Fibroblast of gingiva (primary cell): ENCODE measurements around the gene SMAD4.
A peak's percentile ranks its signal among the peaks of the same experiment; 100 is the strongest.

ENCODE experiments used
- DNase-seq: peaks from one replicate; pipeline ENCODE4 v3.0.0-alpha.2; 2011; ENCODE audit warnings: low read depth

The SMAD4 gene

DNA sequence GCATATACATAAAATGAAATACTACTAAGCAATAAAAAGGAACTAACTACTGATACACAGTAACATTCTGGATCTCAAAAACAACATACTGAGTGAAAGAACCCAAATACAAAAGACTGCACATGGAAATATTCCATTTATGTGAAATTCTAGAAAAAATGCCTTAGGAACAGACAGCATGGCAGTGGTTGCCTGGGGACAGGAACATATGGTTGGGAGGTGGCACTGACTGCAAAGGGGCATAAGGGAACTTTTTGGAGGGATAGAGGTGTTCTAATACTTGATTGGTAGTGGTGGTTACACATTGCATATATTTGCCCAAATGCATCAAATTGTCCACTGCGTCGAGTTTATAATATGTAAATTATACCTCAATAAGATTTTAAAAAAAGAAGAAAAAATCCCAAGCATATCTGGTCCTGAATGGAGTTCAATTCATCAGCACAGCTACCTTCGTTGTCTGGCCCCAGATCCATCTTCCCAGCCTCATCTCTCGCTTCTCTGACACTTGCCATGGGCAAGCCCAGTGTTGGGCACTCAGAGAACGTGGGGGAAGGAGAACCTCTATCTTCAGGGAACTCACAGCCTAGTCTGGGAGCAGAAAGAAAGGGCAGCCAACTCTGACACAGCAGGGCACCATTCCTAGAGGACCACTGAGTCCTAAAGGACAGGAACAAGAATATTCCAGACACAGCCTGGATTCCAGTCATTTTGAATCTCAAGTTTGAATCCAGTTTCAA lies 8.6 kb upstream of the SMAD4 start:
- no peak for DNase-seq

DNA sequence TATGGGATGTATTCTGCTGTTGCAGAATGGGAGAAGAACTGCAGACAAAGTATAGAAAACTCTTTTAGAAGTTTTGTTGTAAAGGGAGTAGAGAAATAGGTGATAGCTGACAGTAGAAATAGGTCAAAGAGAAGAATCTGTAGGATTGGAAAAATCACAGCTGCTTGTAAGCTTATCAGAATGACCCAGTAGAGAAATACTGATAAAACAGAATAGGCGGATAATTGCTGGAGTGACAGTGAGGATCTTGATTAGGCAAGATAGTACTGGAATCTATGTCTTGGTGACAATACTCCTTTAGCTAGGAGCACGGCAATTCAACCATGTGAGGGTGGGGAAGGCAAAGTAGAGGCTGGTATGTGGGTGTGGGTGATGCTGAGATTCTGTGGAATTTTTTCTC lies 4.5 kb upstream of the SMAD4 start:
- DNase-seq, result no peak

DNA sequence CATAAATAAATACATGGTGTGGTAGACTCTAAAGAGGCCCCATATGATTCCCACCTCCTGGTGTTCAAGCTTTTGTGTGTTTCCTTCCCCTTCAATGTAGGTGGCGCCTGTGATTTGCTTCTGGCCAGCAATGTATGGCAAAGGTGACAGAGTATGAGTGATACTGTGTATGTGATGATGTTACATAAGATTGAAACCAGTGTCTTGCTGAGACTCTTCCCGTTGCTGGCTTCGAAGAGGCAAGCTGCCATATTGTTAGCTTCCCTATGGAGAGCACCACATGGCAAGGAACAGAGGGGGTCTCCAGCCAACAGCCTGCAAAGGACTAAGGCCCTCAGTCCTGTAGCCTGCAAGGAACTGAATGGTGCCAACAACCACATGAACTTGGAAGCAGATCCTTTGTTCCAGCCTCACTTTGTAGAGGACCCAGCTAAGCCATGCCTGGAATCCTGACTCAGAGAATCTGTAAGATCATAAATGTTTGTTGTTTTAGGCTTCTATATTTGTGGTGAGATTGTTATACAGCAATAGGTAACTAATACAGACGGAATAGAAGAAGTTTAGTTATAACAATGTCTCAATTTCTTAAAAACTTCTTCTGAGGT lies 1.7 kb upstream of the SMAD4 start:
- DNase-seq, result peak; percentile 26

DNA sequence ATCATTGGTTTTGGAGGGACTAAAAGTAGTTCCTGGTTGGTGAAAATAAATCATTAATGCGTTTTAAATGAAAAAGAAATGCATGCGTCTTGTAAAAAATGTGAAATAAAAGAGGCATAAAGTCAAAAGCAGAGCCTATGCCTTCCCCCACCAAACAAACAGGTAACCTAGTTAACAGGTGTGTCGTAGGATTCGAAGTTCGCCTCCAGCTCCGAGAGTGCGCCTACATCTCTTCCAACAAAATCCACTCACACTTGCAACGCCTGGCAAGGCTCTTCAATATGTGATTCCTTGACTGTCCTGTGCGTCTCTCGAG lies 677 bp upstream of the SMAD4 start:
- no peak for DNase-seq

DNA sequence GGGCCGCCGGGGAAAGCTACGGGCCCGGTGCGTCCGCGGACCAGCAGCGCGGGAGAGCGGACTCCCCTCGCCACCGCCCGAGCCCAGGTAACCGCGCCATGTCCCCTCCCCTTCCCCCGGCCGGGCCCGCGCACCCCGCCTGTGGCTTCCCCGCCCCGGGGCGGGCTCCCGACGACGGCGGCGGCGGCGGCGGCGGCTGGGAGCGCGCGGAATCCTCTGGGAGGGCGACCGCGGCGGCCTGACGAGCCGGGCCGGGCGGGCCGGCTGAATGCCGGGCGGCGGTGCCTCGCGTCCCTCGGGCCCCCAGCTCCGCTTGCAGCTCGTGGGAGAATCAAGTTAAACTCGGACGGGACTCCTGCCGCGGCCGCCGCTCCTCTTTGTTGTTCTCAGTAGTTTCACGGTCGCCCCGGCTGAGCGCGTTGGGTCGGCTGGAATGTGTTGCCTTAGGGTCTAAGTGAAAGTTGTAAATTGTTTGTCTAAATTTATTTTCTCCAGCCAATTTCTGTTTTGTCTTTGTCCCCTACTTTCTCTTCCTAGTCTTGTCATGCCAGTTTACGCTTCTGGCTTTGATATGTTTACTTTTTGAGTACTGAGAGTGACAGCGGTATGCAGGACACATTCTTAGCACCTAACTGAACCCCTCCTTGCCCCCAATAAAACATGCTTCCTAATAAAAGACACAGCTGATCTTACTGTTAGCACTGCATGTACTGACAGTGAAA lies 685 bp downstream of the SMAD4 start:
- DNase-seq, result peak; percentile 53

DNA sequence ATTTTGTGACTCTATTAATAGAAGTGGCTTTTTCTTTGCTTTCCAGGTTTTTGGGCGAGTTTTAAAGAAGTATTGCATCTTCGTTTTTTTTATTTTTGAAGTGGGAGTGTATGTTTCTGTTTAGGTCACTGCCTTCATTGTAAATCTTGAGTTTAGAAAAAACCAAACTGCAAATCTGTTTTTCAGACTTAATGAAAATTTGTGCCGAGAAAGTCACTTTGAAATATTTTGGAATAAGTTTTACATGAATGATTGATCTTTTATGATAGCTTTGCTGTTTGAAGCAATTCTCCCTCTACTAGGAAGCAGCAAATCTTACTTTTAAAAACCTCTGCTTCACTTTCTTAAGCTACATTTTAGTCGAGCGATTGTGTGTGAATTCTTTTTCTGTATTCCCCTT lies 2.2 kb downstream of the SMAD4 start:
- no peak for DNase-seq

DNA sequence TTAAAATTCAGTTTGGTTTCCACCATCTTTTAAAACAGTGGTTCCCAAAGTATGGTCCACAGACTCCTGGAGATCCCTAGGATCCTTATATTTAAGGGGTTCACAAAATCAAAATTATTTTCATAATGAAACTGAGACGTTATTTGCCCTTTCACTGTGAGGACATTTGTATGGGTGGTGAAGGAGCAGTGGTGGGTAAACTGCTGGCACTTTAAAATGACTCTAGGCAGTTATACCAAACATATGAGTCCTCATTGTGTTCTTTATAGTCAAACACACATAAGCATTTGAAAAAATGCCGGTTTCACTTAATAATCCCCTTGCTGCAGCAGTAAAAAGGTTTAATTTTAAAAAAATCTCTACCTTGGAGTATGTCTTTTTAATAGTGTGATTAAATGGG lies 7.2 kb downstream of the SMAD4 start:
- DNase-seq, result no peak

DNA sequence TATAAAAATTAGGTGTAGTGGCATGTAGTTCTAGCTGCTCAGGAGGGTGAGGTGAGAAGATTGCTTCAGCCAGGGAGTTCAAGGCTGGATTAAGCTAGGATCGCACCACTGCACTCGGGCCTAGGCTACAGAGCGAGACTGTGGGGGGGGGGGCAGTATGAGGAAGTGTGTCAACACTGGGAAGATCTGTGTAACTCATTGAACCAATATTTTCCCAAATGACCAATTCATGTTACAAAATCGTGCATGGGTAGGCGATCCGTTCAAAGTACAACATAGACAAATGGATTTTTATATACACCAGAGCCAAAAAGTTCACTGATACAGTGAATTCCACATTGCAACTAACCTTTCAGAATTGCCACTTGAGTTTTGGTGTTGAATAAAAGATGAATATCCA lies 8.1 kb downstream of the SMAD4 start:
- no peak for DNase-seq

DNA sequence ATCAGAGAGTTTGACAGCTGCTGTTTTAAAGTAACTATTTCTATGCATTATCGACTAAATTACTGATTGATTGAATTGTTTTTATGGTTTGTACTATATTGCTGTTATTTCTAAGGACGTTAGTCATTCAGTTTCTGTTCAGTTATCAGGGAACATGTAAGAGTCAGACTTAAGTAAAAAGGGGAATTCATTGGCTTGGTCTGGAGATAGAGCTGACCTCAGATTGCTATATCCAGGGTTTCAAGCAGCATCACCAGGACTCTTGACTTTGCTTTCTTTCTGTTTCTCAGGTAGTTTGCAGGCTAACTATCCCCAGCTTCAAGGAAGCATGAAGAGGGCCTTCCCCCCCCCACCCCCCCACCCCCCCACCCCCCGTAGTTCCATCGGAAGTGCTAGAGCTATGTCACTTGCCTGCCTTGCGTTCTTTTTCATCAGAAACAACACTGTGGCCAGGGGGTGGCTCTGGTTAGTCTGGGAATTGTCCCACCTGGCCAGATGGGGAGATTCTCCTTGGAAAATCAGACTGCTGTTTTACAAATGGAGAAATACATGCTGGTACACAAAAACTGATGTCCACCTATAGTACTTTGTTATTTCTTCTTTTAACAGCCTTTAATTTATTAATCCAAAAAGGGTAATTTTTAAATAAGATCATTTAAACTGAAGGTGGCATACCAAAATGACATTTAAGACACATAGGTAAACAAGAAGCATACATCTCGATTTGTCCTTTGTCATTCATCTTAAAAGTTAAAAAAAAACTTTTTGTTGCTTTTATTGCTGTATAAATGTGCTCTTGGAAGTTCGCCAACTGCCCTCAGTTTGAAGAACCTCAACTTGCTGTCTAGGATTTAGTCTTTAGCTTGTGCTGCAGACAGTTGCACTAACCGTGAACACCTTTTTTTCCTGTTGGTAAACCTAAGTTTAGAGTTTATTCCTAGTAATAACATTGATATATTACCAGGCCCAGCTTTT lies 9.4 kb downstream of the SMAD4 start:
- DNase-seq, result no peak

DNA sequence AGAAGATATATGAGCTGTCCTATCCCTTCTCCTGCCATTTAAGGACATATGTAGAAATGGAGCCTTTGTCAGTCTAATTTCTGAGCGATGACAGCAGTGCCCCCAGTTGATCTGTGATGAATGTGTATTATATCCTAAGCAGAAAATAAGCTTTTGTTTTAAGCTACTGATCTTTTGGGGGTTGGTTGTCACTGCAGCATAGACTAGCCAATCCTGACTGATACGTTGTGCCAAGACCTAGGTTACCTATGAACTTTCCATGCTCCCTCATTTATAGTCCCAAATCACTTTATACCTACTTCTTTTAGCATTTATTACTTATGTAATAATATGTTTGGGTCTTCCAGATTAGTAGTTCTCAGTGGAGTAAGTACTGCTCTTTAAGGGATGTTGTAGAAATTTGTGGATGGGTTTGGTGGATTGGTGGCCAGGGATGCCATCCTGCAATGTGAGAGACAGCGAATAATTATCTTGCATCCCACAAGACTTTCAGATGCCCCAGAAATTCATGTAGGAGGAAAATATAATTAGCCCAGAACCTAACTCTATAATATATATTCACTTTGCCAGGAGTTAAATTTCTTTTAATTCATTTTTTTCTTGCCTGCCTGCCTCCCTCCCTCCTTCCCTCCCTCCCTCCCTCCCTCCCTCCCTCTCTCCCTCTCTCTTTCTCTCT lies 11.8 kb downstream of the SMAD4 start:
- DNase-seq, result no peak

DNA sequence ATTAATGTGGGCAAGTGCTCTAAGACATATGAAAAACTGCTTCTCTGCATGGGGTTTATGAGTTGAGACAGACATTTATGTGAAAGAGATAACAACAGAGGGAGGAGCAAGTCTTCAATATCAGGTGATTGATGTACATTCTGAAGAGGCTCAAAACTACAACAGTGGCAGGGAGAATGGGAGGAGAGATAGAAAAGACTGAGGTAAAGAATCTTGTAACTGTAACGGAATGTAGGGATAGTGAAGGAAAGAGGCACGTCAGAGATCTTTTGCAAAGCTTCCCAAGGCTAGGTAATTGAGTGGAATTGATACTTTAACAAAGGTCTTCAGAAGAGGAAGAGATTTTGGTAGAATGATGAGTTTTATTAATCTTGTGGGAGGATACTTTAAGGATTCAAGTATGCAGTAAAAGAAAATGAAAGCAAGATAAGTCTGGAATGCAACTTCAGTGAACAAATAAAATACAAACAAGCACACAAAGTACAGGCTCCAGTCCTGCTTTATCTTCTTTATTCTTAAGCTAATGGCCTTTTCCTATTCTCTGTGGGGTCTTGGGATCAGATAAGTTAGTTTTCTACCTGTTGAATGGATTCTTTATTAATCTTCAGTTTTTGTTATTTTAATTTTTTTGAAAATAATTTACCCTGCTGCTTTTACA lies 15.0 kb downstream of the SMAD4 start:
- no peak for DNase-seq

DNA sequence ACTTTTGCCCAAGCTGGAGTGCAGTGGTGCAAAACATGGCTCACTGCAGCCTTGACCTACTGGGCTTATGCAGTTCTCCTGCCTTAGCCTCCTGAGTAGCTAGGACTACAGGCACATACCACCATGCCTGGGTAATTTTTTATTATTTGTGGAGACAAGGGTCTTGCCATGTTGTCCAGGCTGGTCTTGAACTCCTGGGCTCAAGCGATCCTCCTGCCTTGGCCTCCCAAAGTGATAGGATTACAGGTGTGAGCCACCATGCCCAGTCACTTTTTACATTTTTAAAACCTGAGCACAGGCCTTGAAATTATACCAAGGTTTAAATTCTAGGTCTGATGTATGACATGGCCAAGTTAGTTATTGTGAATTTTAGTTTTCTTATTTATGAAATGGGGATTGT lies 18.2 kb downstream of the SMAD4 start:
- no peak for DNase-seq

DNA sequence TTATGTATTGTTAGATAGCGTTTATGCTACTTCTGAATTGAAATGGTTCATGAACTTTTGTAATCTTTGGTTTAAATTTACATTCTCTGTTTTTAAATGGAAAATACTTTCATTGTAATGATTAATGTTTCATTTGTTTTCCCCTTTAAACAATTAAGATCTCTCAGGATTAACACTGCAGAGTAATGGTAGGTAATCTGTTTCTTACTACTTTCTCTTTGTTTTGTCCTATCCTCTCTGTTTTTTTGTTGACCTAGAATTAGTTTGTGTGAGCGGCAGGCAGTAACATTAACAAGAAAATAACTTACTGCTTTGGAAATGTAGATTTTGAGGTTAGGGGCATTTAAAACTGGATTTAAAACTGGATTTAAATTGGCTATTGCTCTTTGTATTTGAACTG lies 19.1 kb downstream of the SMAD4 start:
- no peak for DNase-seq

DNA sequence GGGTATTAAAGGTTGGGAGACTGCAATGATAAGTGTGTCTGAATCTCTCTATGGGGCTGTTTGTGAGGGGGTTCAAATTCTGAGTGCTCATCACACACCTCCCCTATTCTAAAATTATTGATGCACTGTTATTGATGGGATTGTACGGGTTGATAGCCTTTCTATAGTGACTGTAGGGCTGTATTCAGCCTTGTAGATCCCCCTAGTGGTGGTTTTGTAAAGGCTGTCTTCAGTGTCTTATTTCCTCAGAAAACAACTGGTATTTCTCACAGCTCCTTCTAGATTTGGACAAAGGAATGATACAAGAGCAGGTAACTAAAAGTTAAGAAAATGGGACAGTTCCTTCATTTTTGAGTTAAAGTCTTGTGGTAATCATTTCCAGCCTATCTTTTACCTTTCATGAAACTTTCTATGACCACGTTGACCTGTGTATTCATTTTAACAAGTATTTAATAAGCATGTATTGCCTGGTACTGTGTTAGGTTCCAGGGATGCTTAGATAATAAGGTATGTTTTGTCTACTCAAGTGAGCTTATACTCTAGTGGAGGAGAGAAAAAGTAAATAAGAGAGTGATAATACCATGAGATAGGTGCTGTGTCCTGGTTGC lies 21.2 kb downstream of the SMAD4 start:
- DNase-seq, result peak; percentile 46

DNA sequence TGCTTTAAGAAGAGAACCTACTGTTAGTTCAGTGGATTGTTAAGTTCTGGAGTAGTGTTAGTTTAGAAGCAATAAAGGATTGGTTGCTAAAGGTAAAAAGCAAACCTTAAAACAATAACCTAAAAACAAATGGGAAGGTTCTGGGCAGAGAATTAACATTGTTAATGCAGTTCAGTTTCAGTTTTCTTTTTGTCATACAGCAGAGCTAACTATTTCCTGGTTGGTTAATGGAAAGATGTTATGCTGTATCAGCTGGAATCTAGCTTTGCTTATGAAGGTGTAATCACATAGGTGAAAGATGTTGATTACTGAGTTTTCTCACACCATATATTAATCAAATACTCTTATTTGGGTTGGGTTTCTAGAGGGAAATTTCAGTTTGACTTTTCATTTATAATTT lies 23.8 kb downstream of the SMAD4 start:
- no peak for DNase-seq

DNA sequence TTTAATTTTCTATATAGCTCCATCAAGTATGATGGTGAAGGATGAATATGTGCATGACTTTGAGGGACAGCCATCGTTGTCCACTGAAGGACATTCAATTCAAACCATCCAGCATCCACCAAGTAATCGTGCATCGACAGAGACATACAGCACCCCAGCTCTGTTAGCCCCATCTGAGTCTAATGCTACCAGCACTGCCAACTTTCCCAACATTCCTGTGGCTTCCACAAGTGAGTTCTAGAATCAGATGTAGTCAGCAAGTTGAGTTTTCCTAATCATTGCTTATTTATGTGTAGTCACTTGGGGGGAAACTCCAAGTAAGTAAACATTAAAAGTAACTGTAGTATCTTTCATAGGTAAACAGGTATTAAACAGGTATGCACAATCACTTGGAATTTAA lies 24.8 kb downstream of the SMAD4 start:
- peak; percentile 34 for DNase-seq

DNA sequence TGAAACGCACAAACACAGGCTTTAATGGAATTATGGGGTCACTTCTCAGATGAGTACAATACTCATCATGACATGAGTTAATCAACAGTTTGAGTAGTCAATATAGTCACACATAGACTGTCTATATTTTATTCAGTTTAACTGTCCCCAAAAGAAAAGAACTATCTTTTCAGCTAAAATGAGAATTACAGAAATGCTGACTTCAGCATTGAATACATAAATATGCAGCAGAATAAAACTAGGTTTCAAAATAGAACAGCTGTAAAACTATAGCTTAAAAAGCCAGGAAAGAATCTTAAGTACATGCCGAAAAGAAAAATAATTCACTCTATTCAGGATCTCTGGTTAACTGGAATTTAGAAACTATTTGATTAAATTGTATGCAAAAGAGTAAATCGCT lies 30.0 kb downstream of the SMAD4 start:
- DNase-seq, result no peak

DNA sequence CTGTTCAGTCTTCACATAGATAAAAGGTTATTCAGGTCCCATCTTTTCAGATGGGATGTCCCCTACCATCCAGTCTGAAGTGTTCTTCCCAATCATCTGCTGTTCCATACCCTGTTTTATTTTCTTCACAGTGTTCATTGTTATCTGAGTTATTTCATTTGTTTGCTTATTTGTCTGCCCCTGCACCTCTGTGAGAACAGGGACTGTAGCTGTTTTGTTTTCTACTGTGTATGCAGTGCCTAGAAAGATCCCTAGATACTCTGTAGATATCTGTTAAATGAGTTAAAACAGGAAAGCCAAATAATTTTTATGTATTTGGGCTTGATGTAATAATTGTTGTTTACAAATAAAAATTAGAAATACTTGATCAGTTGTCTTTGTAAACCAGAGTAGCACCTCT lies 34.2 kb downstream of the SMAD4 start:
- DNase-seq, result no peak

DNA sequence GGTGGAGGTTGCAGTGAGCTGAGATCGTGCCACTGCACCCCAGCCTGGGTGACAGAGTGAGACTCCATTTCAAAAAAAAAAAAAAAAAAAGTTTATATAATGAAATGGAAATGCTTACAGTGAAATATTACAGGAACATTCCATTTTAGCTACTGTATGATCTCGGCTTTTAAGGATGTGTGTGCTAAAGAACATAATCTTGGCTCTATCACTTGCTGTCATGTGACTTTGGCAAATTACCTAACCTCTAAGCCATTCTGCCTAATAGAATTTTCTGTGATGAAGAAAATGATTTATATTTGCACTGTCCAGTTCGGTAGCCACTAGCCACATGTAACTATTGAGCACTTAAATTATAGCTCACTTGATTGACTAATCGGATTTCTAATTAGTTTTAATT lies 36.3 kb downstream of the SMAD4 start:
- peak; percentile 59 for DNase-seq

DNA sequence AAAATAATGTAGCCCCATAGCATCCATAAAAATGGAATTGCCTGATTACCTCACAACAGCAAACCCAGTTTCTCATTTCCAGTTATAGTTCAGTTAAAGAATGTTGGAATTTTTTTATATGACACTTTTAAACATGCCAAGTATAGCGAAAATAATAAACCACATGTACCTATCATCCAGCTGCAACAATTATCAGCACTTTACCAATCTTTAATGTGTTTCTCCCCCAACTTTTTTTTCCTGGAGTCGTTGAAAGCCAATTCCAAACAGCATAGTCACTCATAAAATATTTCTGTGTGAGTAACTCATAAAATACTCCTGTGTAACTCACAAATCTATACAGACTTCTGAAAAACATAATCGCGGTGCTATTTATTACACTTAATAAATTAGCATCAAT lies 38.1 kb downstream of the SMAD4 start:
- peak; percentile 2 for DNase-seq

DNA sequence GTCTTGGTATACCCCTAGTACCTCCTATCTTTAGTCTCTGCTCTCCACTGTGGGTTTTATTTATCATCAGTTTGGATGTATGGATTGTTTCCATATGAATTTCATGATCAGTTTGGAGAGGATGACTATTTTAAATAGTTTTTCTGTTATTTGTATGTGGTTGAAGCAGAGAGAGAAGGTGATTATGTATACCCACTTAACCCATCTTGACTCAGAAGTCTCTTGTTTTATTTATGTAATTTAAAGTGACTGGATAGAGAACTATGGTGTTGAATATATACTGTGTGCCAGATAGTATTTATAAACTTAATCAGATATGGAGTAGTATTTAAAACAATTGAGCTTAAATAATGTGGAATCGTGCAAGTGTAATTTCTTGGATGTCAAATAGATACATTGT lies 39.9 kb downstream of the SMAD4 start:
- no peak for DNase-seq
